ENCODE data around the gene SYCE3. TPM values are rescaled to one million over a fixed set of nuclear protein-coding genes. Genes with fewer than 3 reads are reported as not detected.
A peak's percentile ranks its signal among the peaks of the same experiment; 100 is the strongest.

SYCE3 gene
- polyA plus RNA-seq, 1 of the 3 experiments (the other 2 are of a cell fraction) = 3.6 TPM

GRCh38 chr22:50546326-50547262 is 16.1 kb downstream of the SYCE3 start (continued):
- no peak for TF ChIP-seq REST (IDR thresholded peaks at IDR 0.05; ENCODE audit: low read depth, low read length)
- TF ChIP-seq GABPA (IDR thresholded peaks at IDR 0.05; ENCODE audit: low read depth) = no peak
- TF ChIP-seq, protein P1, sequence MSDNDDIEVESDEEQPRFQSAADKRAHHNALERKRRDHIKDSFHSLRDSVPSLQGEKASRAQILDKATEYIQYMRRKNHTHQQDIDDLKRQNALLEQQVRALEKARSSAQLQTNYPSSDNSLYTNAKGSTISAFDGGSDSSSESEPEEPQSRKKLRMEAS (IDR thresholded peaks at IDR 0.05; ENCODE audit: low read depth) = no peak
- TF ChIP-seq USF2 (IDR thresholded peaks at IDR 0.05; ENCODE audit: borderline replicate concordance, low read depth, low read length) = no peak
- TF ChIP-seq POLR2AphosphoS5 (IDR thresholded peaks at IDR 0.05; ENCODE audit: low read depth, low read length) = no peak
- TF ChIP-seq TEAD4 (IDR thresholded peaks at IDR 0.05; ENCODE audit: borderline replicate concordance, insufficient read depth) = no peak
- TF ChIP-seq JUND (IDR thresholded peaks at IDR 0.05) = no peak
- no peak for TF ChIP-seq MXI1 (IDR thresholded peaks at IDR 0.05; ENCODE audit: low read depth, low read length)
- TF ChIP-seq SIN3A (IDR thresholded peaks at IDR 0.05; ENCODE audit: borderline replicate concordance, low read depth, low read length) = no peak
- no peak for TF ChIP-seq FOXJ3 (CRISPR knock-in tag; IDR thresholded peaks at IDR 0.05)

DNA sequence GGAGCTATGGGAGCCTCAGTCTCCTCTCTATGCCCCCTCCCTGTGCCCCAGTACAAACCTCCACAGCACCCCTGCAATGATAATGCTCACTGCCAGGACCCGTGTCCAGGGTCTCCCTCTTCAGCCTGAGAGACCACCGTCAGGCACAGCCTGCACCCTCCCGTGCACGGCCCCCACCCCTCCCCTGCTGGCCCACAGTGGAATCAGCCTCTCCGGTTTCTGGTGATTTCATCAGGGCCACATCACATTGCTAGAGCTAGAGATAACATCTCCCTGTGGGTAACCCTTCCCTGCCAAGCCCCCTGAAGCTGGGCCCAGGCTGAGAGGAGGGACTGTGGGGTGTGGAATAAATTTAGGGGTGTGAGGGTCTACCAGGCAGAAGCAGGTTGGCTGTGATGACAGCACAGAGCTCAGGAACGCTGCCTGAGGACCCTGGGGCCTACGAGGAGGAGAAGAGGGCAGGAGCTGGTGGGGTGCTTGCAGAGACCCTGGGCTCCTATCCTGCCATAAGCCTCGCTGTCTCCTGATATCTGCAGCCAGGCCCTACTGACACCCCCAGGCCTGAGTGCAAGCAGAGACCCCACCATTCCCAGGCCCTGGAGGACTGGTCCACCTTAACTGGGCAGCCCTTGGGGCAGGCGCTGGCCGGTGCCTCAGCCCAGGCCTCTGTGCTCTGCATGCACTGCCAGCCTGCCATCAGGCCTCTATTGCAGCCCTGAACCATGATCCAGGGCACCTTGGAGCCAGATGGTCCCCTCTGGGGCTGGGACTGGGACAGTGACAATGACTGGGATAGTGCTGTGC is 17.0 kb downstream of the SYCE3 start, which contains the start of gene KLHDC7B:
TSS of gene KLHDC7B (plus strand) at position 378 of the 804 bp plus-strand sequence. CDS start at position 723, 345 bp downstream.
- DNase-seq = peak; percentile 82
- no peaks in the 10 kb centered on the region for H3K9me2 ChIP-seq
- CTCF ChIA-PET = interaction anchor here (1.0 to 4.9 kb wide), 5 partner anchors 11 to 75 kb away, joined by 4 to 31 read pairs (median 6); partner anchors contain the start of genes SCO2 and SYCE3
- H3K9me3 ChIP-seq = no peaks in the 10 kb centered on the region
- no peak within 1 kb of the TSS for H3K4me3 ChIP-seq (ENCODE audit: low read depth in 2 of 2, low read length in 1 of 2)
- H3K27me3 ChIP-seq (ENCODE audit: insufficient read depth) = no peaks in the 10 kb centered on the region
- H4K20me1 ChIP-seq (ENCODE audit: insufficient read depth) = no peaks in the 10 kb centered on the region
- TF ChIP-seq SIN3A (IDR thresholded peaks at IDR 0.05; ENCODE audit: borderline replicate concordance, low read depth, low read length) (no peak), GATA2 (CRISPR knock-in tag; IDR thresholded peaks at IDR 0.05) (peak; percentile 94)
- TF ChIP-seq, protein P2, sequence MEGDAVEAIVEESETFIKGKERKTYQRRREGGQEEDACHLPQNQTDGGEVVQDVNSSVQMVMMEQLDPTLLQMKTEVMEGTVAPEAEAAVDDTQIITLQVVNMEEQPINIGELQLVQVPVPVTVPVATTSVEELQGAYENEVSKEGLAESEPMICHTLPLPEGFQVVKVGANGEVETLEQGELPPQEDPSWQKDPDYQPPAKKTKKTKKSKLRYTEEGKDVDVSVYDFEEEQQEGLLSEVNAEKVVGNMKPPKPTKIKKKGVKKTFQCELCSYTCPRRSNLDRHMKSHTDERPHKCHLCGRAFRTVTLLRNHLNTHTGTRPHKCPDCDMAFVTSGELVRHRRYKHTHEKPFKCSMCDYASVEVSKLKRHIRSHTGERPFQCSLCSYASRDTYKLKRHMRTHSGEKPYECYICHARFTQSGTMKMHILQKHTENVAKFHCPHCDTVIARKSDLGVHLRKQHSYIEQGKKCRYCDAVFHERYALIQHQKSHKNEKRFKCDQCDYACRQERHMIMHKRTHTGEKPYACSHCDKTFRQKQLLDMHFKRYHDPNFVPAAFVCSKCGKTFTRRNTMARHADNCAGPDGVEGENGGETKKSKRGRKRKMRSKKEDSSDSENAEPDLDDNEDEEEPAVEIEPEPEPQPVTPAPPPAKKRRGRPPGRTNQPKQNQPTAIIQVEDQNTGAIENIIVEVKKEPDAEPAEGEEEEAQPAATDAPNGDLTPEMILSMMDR (IDR thresholded peaks at IDR 0.05) = 0 out of 2 replicates have a peak, but pooled peaks have one; percentile 20
- H3K27ac ChIP-seq (ENCODE audit: low read depth in 2 of 2, low read length in 1 of 2) = no peak within 1 kb of the TSS
- peaks cover 0 to 9% of the 10 kb centered on the region in 2 experiments; a peak in 1 of 4 replicates for H3K4me1 ChIP-seq (ENCODE audit: control insufficient read depth in 1 of 2, insufficient read depth in 2 of 2, low read depth in 1 of 2, low read length in 1 of 2)
- H3F3A ChIP-seq (replicated peaks; ENCODE audit: insufficient read depth) = peaks cover 3% of the 10 kb centered on the region
- no peak within 1 kb of the TSS for H2AFZ ChIP-seq (ENCODE audit: low read depth)
- H3K36me3 ChIP-seq (replicated peaks in 1 of 2; ENCODE audit: control insufficient read depth in 1 of 2, insufficient read depth in 2 of 2, low read length in 1 of 2) = no peaks in the 10 kb centered on the region
- H3K9ac ChIP-seq = no peak within 1 kb of the TSS
- no peaks in the 10 kb centered on the region for H3K79me2 ChIP-seq (ENCODE audit: insufficient read depth)
- no peak within 1 kb of the TSS for H3K4me2 ChIP-seq
- POLR2A ChIA-PET = interaction anchor here (1.6 to 2.3 kb wide), 2 partner anchors 17 to 21 kb away, joined by 5 to 7 read pairs; partner anchors contain the start of genes SCO2 and SYCE3
- 29% methylated on average over 4 of the region's 10 CpGs for WGBS (ENCODE audit: low lambda C conversion rate)
